ENCODE measurements around the gene CPNE5.

GRCh38 chr6:36698196-36698595 lies 141.0 kb downstream of the CPNE5 start:
- TF ChIP-seq CTCF (IDR thresholded peaks at IDR 0.05), result no peak
- TF ChIP-seq POLR2AphosphoS5 (IDR thresholded peaks at IDR 0.05; ENCODE audit: low read depth, low read length), result no peak

Measured in Panc1 (cell line).